GM19467 (cell line): ENCODE results near the gene ANKRD39.

ENCODE experiments used
- ATAC-seq: cut with Tn5 transposase; IDR thresholded peaks from one replicate; pipeline ENCODE4 v1.9.1; 2021; ENCODE audit warnings: mild to moderate bottlenecking, moderate library complexity; ENCODE audit not compliant: unreplicated experiment

ANKRD39 gene

GRCh38 chr2:96832408-96832753, 25.4 kb downstream of the ANKRD39 start:
- no peak for ATAC-seq

- no peak for ATAC-seq
Observed at GRCh38 chr2:96831679-96832078, 26.1 kb downstream of the ANKRD39 start.

GRCh38 chr2:96830044-96830562, 27.7 kb downstream of the ANKRD39 start:
- no peak for ATAC-seq

GRCh38 chr2:96828874-96829273, 28.9 kb downstream of the ANKRD39 start:
- ATAC-seq = no peak

GRCh38 chr2:96828436-96828835, 29.4 kb downstream of the ANKRD39 start:
- ATAC-seq = no peak

GRCh38 chr2:96826546-96827278, 31.1 kb downstream of the ANKRD39 start:
- ATAC-seq = no peak

- ATAC-seq = no peak
Observed at GRCh38 chr2:96825057-96825456, 32.8 kb downstream of the ANKRD39 start.

- ATAC-seq = no peak
Observed at GRCh38 chr2:96824079-96824870, 33.5 kb downstream of the ANKRD39 start.

- no peak for ATAC-seq
Observed at GRCh38 chr2:96823198-96823597, 34.6 kb downstream of the ANKRD39 start.

GRCh38 chr2:96822786-96823185, 35.0 kb downstream of the ANKRD39 start:
- no peak for ATAC-seq

GRCh38 chr2:96821113-96821675, 36.6 kb downstream of the ANKRD39 start:
- ATAC-seq = no peak

- ATAC-seq = no peak
Observed at GRCh38 chr2:96819876-96820511, 37.8 kb downstream of the ANKRD39 start.

- ATAC-seq = no peak
Observed at GRCh38 chr2:96819128-96819875, 38.5 kb downstream of the ANKRD39 start.

- ATAC-seq = no peak
Observed at GRCh38 chr2:96817882-96818281, 39.9 kb downstream of the ANKRD39 start.

- ATAC-seq = peak; percentile 0
Observed at GRCh38 chr2:96816836-96817702, 40.7 kb downstream of the ANKRD39 start.

- ATAC-seq = peak; percentile 84
Observed at GRCh38 chr2:96816127-96816835, 41.5 kb downstream of the ANKRD39 start, which contains the start of gene CNNM3. Gene CNNM3 (plus strand): TSS chr2:96816268. CDS start chr2:96816278, 10 bp downstream.

- ATAC-seq = no peak
Observed at GRCh38 chr2:96815326-96816126, 42.3 kb downstream of the ANKRD39 start.

- ATAC-seq = no peak
Observed at GRCh38 chr2:96813656-96814055, 44.2 kb downstream of the ANKRD39 start.
